HG03066 (cell line): Measurements from ENCODE around the gene SPTLC1.
"Not testable (repeated sequence)": the region's sequence is repeated elsewhere in the genome, so short reads cannot be mapped to it uniquely, and the experiment has no call there.

Source experiments
- ATAC-seq: cut with Tn5 transposase; IDR thresholded peaks from one replicate; pipeline ENCODE4 v1.9.1; 2021; ENCODE audit warnings: low read depth; ENCODE audit not compliant: unreplicated experiment

SPTLC1 gene

GRCh38 chr9:92036756-92037155 is 78.5 kb downstream of the SPTLC1 start:
- no peak for ATAC-seq

- no peak for ATAC-seq
These were observed 78.8 kb downstream of the SPTLC1 start for GRCh38 chr9:92036411-92036746.

GRCh38 chr9:92035687-92036410 is 79.4 kb downstream of the SPTLC1 start:
- no peak for ATAC-seq

- ATAC-seq, result no peak
These were observed 80.1 kb downstream of the SPTLC1 start for GRCh38 chr9:92035146-92035545.

- ATAC-seq, result no peak
These were observed 81.2 kb downstream of the SPTLC1 start for GRCh38 chr9:92033991-92034390.

- ATAC-seq, result no peak
These were observed 81.9 kb downstream of the SPTLC1 start for GRCh38 chr9:92033307-92033706.

- ATAC-seq, result no peak
These were observed 82.3 kb downstream of the SPTLC1 start for GRCh38 chr9:92032891-92033290.

- ATAC-seq, result no peak
These were observed 84.8 kb downstream of the SPTLC1 start for GRCh38 chr9:92030367-92030766.

GRCh38 chr9:92029553-92029952 is 85.7 kb downstream of the SPTLC1 start:
- ATAC-seq, result no peak

- no peak for ATAC-seq
These were observed 88.8 kb downstream of the SPTLC1 start for GRCh38 chr9:92026206-92027002.

- not testable (repeated sequence) for ATAC-seq
These were observed 93.2 kb downstream of the SPTLC1 start for GRCh38 chr9:92021785-92022541.

- no peak for ATAC-seq
These were observed 95.6 kb downstream of the SPTLC1 start for GRCh38 chr9:92019658-92020057.

GRCh38 chr9:92010705-92011536 is 104.3 kb downstream of the SPTLC1 start:
- no peak for ATAC-seq

GRCh38 chr9:92010253-92010652 is 105.0 kb downstream of the SPTLC1 start:
- ATAC-seq, result not testable (repeated sequence)

- ATAC-seq, result no peak
These were observed 107.2 kb downstream of the SPTLC1 start for GRCh38 chr9:92008041-92008440.

GRCh38 chr9:92004045-92004392 is 111.2 kb downstream of the SPTLC1 start:
- ATAC-seq, result no peak

- ATAC-seq, result no peak
These were observed 111.7 kb downstream of the SPTLC1 start for GRCh38 chr9:92003308-92004044.

GRCh38 chr9:92001948-92002347 is 113.3 kb downstream of the SPTLC1 start:
- not testable (repeated sequence) for ATAC-seq

GRCh38 chr9:92001244-92001643 is 114.0 kb downstream of the SPTLC1 start:
- no peak for ATAC-seq
